HCT116 (cell line): ENCODE measurements around the gene ZNF226. TPM values are rescaled to one million over a fixed set of nuclear protein-coding genes. Genes with fewer than 3 reads are reported as not detected.

Experiments
- ATAC-seq: fragments of 200-7000 bp; cut with Tn5 transposase; 2 replicates; pipeline ENCODE4 v1.9.1; 2020; ENCODE audit warnings: mild to moderate bottlenecking, moderate library complexity
- BruUV-seq: library from RNA; stranded (reverse); fragments of 400-500 nt; replicated peaks from 2 replicates; lab custom pipeline; 2021; lab: Mats Ljungman, UMichigan
- CTCF ChIA-PET: fragments of 300-600 bp; sonication (Branson Sonifier 250); formaldehyde crosslinking; loops from one replicate; lab custom pipeline; 2021; ENCODE audit warnings: antibody characterized with exemption; lab: Charles Lee
- POLR2A ChIA-PET: fragments of 300-600, 350-600 bp; sonication (Branson Sonifier 250); formaldehyde crosslinking; loops from one replicate; lab custom pipeline; 2021; ENCODE audit warnings: antibody characterized with exemption; lab: Charles Lee
- RAD21 ChIA-PET, 2 experiments: fragments of 300-600 bp; sonication (Branson Sonifier 250); formaldehyde crosslinking; loops; one replicate each; lab custom pipeline; 2023; ENCODE audit warnings: low total read pairs in 2 of 2; ENCODE audit not compliant: uncharacterized antibody in 2 of 2, unreplicated experiment in 2 of 2, low non-redundant PET in 1 of 2; lab: Charles Lee
- DNase-seq: peaks from one replicate; pipeline ENCODE4 v3.0.0-alpha.2; 2010; ENCODE audit warnings: low read depth, low spot score
- H2AFZ ChIP-seq: fragments of 200-600 bp; shearing (Covaris generic), sonication (generic); 2 replicates; pipeline ENCODE4 v1.6.1; 2017; ENCODE audit warnings: low read depth, mixed run types, mixed read lengths, antibody characterized with exemption, low read length; ENCODE audit not compliant: poor library complexity, severe bottlenecking
- H3K27ac ChIP-seq: 2 replicates; pipeline ENCODE4 v1.5.1; 2012; ENCODE audit warnings: low read depth, low read length
- H3K27me3 ChIP-seq: fragments of 200-600 bp; sonication (generic); 2 replicates; pipeline ENCODE4 v1.6.1; 2016; ENCODE audit warnings: mixed run types, low read length, mixed read lengths; ENCODE audit not compliant: insufficient read depth
- H3K36me3 ChIP-seq, 2 experiments: fragments of 200-500 bp in 1 of 2; fragments of 200-600 bp in 1 of 2; sonication (Bioruptor generic) in 1 of 2; sonication (generic) in 1 of 2; 2 replicates each; pipeline versions ENCODE4 v1.5.1 to v1.6.1; 2014 to 2016; ENCODE audit warnings: low read length in 2 of 2, inconsistent platforms in 1 of 2, mixed read lengths in 1 of 2, mixed run types in 1 of 2; ENCODE audit not compliant: insufficient read depth in 2 of 2, control insufficient read depth in 1 of 2
- H3K4me1 ChIP-seq, 2 experiments: fragments of 200-600 bp in 1 of 2; sonication (generic) in 1 of 2; 2 replicates each; pipeline versions ENCODE4 v1.5.1 to v1.6.1; 2012 to 2017; ENCODE audit warnings: low read length in 2 of 2, inconsistent platforms in 1 of 2, mild to moderate bottlenecking in 1 of 2, mixed read lengths in 1 of 2, mixed run types in 1 of 2, moderate library complexity in 1 of 2; ENCODE audit not compliant: insufficient read depth in 2 of 2, control insufficient read depth in 1 of 2
- H3K4me2 ChIP-seq: fragments of 200-600 bp; sonication (generic); 2 replicates; pipeline ENCODE4 v1.6.1; 2017; ENCODE audit warnings: mixed run types, low read length, mixed read lengths
- H3K4me3 ChIP-seq, 2 experiments: fragments of 200-600 bp in 1 of 2; sonication (generic) in 1 of 2; replicated peaks in 1 of 2; 2 replicates each; pipeline ENCODE4 v1.5.1; 2011 to 2016; ENCODE audit warnings: low read length in 2 of 2, control low read depth in 1 of 2, low read depth in 1 of 2, mild to moderate bottlenecking in 1 of 2, mixed read lengths in 1 of 2, mixed run types in 1 of 2
- H3K79me2 ChIP-seq: fragments of 200-600 bp; sonication (generic); 2 replicates; pipeline ENCODE4 v1.6.1; 2017; ENCODE audit warnings: mild to moderate bottlenecking, mixed run types, low read length, moderate library complexity, mixed read lengths; ENCODE audit not compliant: insufficient read depth
- H3K9ac ChIP-seq: fragments of 200-600 bp; sonication (generic); 2 replicates; pipeline ENCODE4 v1.6.1; 2016; ENCODE audit warnings: low read length, mixed read lengths
- H3K9me2 ChIP-seq: fragments of 200-600 bp; sonication (generic), shearing (Covaris generic); 2 replicates; pipeline ENCODE4 v1.6.1; 2017; ENCODE audit warnings: mixed run types, mild to moderate bottlenecking, moderate library complexity; ENCODE audit not compliant: insufficient read depth
- H3K9me3 ChIP-seq, 2 experiments: fragments of 200-500 bp in 1 of 2; fragments of 200-600 bp in 1 of 2; sonication (Bioruptor generic) in 1 of 2; sonication (generic) in 1 of 2; 2 replicates each; pipeline ENCODE4 v1.6.1; 2014 to 2017; ENCODE audit warnings: low read length in 2 of 2, mixed read lengths in 2 of 2, inconsistent platforms in 1 of 2, low read depth in 1 of 2, mild to moderate bottlenecking in 1 of 2, mixed run types in 1 of 2, moderate library complexity in 1 of 2; ENCODE audit not compliant: control insufficient read depth in 1 of 2, insufficient read depth in 1 of 2
- H4K20me1 ChIP-seq: fragments of 200-600 bp; sonication (generic), shearing (Covaris generic); 2 replicates; pipeline ENCODE4 v1.6.1; 2017; ENCODE audit warnings: mixed run types, mild to moderate bottlenecking, moderate library complexity; ENCODE audit not compliant: insufficient read depth
- CBX3 ChIP-seq: IDR thresholded peaks from 2 replicates; pipeline ENCODE4 v1.6.1; 2012; ENCODE audit warnings: low read depth
- CEBPB ChIP-seq: IDR thresholded peaks from 2 replicates; pipeline ENCODE4 v1.6.1; 2012; ENCODE audit warnings: low read depth
- CTCF ChIP-seq, 3 experiments: fragments of 200-600 bp in 1 of 3; sonication (generic) in 1 of 3; IDR thresholded peaks in 2 of 3; conservative IDR thresholded peaks in 1 of 3; 2 replicates each; pipeline ENCODE4 v1.5.1; 2012 to 2017; ENCODE audit warnings: low read depth in 2 of 3, low read length in 2 of 3, antibody characterized with exemption in 1 of 3, borderline replicate concordance in 1 of 3, control low read depth in 1 of 3, mild to moderate bottlenecking in 1 of 3, mixed read lengths in 1 of 3, mixed run types in 1 of 3, moderate library complexity in 1 of 3; ENCODE audit not compliant: insufficient read depth in 1 of 3
- EGR1 ChIP-seq: IDR thresholded peaks from 2 replicates; pipeline ENCODE4 v1.6.1; 2012; ENCODE audit warnings: low read depth
- ELF1 ChIP-seq: IDR thresholded peaks from 2 replicates; pipeline ENCODE4 v1.6.1; 2012; ENCODE audit warnings: low read depth, borderline replicate concordance
- EZH2 ChIP-seq: fragments of 200-600 bp; sonication (generic); IDR thresholded peaks from 2 replicates; pipeline ENCODE4 v1.6.1; 2017; ENCODE audit warnings: antibody characterized with exemption, mixed run types
- FOSL1 ChIP-seq: IDR thresholded peaks from 2 replicates; pipeline ENCODE4 v1.6.1; 2012; ENCODE audit warnings: low read depth
- JUND ChIP-seq: IDR thresholded peaks from 2 replicates; pipeline ENCODE4 v1.6.1; 2012
- MAX ChIP-seq: IDR thresholded peaks from 2 replicates; pipeline ENCODE4 v1.6.1; 2012
- POLR2A ChIP-seq: IDR thresholded peaks from 2 replicates; pipeline ENCODE4 v1.7.0; 2011; ENCODE audit warnings: borderline replicate concordance; ENCODE audit not compliant: insufficient read depth, insufficient read length; ENCODE audit errors: extremely low read depth
- POLR2AphosphoS5 ChIP-seq: IDR thresholded peaks from 2 replicates; pipeline ENCODE4 v1.6.1; 2011; ENCODE audit warnings: mild to moderate bottlenecking, low read depth, low read length, moderate library complexity
- RAD21 ChIP-seq: IDR thresholded peaks from 2 replicates; pipeline ENCODE4 v1.6.1; 2012; ENCODE audit warnings: low read depth, mild to moderate bottlenecking
- REST ChIP-seq: IDR thresholded peaks from 2 replicates; pipeline ENCODE4 v1.6.1; 2012; ENCODE audit warnings: low read depth
- SIN3A ChIP-seq: IDR thresholded peaks from 2 replicates; pipeline ENCODE4 v1.6.1; 2012; ENCODE audit warnings: low read depth
- SP1 ChIP-seq: IDR thresholded peaks from 2 replicates; pipeline ENCODE4 v1.6.1; 2012; ENCODE audit warnings: low read depth
- SRF ChIP-seq: IDR thresholded peaks from 2 replicates; pipeline ENCODE4 v1.6.1; 2012; ENCODE audit warnings: low read depth
- TCF7L2 ChIP-seq: IDR thresholded peaks from 2 replicates; pipeline ENCODE4 v1.7.0; 2011; ENCODE audit warnings: borderline replicate concordance, inconsistent platforms; ENCODE audit not compliant: insufficient read depth, insufficient read length; ENCODE audit errors: extremely low read depth
- YY1 ChIP-seq: IDR thresholded peaks from 2 replicates; pipeline ENCODE4 v1.6.1; 2011; ENCODE audit warnings: low read length, low read depth, moderate library complexity, mild to moderate bottlenecking; ENCODE audit not compliant: insufficient replicate concordance; ENCODE audit errors: extremely low read depth
- ZFX ChIP-seq: fragments of 450-650 bp; IDR thresholded peaks from 2 replicates; pipeline ENCODE4 v1.6.1; 2017
- intact Hi-C: fragments of 100-400 bp; cut with micrococcal nuclease; formaldehyde crosslinking; loops from 2 replicates; pipeline ENCODE4 v1.10.0; 2022
- total RNA-seq: library from RNA; stranded (reverse); gene quantifications from one replicate; pipeline ENCODE4 v1.2.1, GENCODE V29; 2021; ENCODE audit not compliant: unreplicated experiment
- TF ChIP-seq, protein P1 (sequence below): IDR thresholded peaks from 2 replicates; pipeline ENCODE4 v1.6.1; 2012

The ZNF226 gene
- total RNA-seq, 1 experiment from 2014 or later: 17.4 TPM

DNA sequence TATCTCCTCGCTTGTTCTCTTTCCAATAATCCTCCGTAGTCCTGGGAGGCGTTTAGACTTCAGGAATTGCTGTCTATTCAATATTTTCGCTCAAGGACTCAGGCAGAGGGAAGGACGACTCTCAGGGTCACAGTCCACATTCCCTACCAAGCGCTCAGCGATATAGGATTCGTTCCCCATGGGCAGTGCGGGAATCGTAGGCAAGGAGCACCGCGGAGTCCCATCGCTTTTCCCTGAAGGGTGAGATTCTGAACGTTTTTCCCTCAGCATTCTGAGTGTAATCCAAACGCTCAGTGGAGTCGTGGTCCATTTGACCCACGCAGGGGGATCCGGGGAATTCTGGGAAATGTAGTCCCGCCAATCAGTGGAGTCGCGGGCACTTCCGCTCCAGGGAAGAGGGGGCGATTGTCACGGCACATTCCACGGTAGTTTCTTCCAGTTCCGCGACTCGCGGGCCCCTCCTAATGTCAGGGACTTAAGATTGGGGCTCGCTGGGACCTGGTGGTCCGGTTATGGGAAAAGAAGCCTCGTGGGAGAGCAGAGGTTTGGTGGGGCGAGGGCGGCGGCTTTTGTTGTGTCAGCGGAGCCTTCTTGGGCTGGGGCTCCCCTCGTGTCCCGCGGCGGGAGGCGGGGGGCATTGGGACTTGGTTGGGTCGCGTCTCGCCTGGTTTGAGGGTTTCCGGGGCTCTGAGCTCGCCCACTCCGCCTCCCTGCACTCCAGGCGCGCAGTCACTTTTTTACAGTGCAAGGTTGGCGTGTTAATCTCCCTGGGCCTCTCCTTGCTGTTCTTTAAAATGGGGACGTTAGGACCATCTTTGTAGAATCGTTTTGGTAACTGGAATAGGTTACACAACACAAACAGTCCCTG, 23.5 kb upstream of the ZNF226 start, which contains the start of gene ZNF234:
TSS of gene ZNF234 (plus strand) at position 364 of the 868 bp plus-strand sequence. CDS start 3,079 bp downstream, outside the sequence.
- H3K9me2 ChIP-seq: no peaks in the 10 kb centered on the region
- TF ChIP-seq CEBPB (no peak), POLR2A (no peak), JUND (no peak), TCF7L2 (no peak), CBX3 (no peak), MAX (peak; percentile 50), FOSL1 (no peak), SP1 (no peak), CTCF (IDR thresholded peaks at IDR 0.05 in 2 of 3, conservative IDR thresholded peaks at IDR 0.05 in 1 of 3; ENCODE audit: borderline replicate concordance in 1 of 3, insufficient read depth in 1 of 3, low read depth in 2 of 3, low read length in 2 of 3) (no peak), YY1 (no peak), ZFX (no peak), EZH2 (no peak), SRF (no peak), SIN3A (no peak), ELF1 (peak; percentile 64), EGR1 (peak; percentile 82), REST (no peak), RAD21 (no peak), POLR2AphosphoS5 (peak; percentile 58)
- TF ChIP-seq, protein P1, sequence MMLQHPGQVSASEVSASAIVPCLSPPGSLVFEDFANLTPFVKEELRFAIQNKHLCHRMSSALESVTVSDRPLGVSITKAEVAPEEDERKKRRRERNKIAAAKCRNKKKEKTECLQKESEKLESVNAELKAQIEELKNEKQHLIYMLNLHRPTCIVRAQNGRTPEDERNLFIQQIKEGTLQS: no peak
- TF ChIP-seq, all 23 proteins: peak for 4
- Histone ChIP-seq H3K9ac (peak within 1 kb of the TSS; percentile 52), H3K36me3 (no peaks in the 10 kb centered on the region; a peak in 1 of 4 replicates), H3K79me2 (no peaks in the 10 kb centered on the region), H3K4me3 (peak within 1 kb of the TSS; percentile 57 to 62), H4K20me1 (no peaks in the 10 kb centered on the region), H3K4me1 (peaks cover 0 to 9% of the 10 kb centered on the region in 2 experiments; a peak in 1 of 4 replicates), H3K27ac (peak within 1 kb of the TSS; percentile 33; the same call in 1 of the 2 replicates), H3K9me3 (no peaks in the 10 kb centered on the region), H3K27me3 (no peaks in the 10 kb centered on the region), H2AFZ (no peak within 1 kb of the TSS), H3K4me2 (peak within 1 kb of the TSS; percentile 75)
- DNase-seq (peak; percentile 33), ATAC-seq (peak; percentile 94)
- ChIA-PET POLR2A (no interaction called here), CTCF (no interaction called here), RAD21 (no interaction called here)
- BruUV-seq: TSS peak; percentile 60
- intact Hi-C loops: no loop called here
